SK-N-DZ (cell line): Measurements from ENCODE around the gene CCDC171.
A peak's percentile ranks its signal among the peaks of the same experiment; 100 is the strongest.
"Not testable (repeated sequence)": the region's sequence is repeated elsewhere in the genome, so short reads cannot be mapped to it uniquely, and the experiment has no call there.

Source experiments
- DNase-seq: peaks from one replicate; pipeline ENCODE4 v3.0.0-alpha.2; 2015; ENCODE audit warnings: low spot score

The CCDC171 gene

DNA sequence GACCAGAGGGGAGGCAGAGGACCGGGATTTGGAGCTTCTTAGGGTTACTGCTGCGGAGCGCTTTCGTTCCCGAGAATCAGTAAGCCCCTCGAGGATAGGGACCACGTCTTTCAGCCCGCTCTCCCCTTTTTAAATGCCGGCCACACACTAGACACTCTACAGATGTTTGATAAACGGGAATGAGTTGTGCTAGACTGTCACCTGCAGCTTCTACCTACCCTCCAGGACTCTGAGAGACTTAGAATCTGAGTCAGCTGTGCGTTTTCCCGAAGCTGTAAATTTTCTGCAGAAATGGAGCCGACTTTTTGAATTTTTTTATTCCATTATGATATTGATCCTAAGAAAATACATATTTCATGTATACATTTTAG, 670 bp downstream of the CCDC171 start:
- no peak for DNase-seq

DNA sequence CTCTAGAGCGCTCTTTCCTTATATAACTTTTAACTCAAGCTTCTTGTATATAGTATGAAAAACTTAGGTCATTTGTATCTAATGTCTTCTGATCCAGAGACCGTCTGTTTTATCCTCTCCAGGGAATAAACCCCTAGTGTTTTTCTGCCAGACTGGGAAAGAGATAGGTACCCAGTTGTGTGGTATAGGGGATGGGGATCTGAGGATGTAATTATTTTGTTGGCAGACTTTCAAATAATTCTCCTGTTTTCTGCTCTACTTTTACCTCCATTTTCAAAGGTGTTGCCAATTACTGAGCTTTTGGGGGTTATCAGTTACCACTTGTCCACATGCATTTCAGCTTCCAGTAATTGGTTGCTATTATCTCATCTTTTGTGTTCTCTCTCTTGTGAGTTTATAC, 17.9 kb downstream of the CCDC171 start:
- DNase-seq, result no peak

DNA sequence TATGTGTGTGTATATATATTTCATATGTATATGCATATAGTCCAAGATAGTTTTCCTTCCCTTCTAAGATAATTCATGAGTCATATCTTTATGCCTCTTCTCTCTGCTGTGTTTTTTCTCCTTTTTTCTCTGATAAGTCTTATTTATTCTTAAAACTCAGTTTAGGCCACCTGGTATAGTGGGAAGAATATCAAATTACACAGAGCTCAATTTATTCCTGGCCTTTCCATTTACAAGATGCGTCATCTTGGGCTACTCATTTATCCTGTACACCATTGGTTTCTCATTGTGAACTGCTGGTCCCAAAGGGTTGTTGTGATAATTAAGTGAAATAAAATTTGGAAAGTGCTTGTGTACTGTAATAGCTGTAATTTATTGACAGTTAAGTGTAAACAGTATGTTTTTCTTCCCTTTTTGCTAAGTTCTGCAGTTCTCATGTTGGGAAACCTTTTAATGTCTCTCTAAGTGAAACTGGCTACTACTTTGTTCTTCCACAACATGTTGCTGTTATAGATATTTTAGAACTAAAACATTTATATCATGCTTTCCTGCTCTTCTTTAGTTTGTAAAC, 19.4 kb downstream of the CCDC171 start:
- DNase-seq, result peak; percentile 1

DNA sequence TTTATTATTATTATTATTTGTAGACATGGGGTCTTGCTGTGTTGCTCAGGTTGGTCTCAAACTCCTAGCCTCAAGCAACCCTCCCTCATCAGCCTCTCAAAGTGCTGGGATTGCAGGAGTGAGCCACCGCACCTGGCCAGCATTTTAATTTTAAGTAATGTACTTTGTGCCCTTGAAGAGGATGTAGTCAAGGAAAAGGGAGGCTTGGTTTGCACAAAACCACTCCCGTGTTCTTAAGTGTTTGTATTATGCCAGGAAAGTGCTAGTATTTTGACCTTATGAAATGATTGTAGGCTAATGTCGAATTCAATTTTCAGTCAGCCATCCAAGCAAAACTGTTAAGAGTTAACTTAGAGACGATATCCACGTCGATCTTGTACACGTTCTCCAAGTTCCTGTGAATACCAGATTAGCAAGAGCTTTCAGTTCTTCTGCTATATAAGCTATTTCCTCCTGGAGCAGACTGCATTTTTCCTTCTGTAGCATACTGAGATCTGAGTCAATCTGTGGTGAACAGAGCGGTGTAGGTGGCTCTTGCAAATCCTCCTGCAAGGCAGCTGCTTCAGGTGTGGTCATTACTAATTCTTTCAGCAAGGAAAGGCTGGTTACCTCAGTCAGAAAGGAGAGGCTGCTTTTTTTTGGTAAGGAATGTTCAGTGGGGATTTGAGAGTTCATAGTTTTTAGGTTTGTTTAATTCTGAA, 23.7 kb downstream of the CCDC171 start:
- DNase-seq, result no peak

DNA sequence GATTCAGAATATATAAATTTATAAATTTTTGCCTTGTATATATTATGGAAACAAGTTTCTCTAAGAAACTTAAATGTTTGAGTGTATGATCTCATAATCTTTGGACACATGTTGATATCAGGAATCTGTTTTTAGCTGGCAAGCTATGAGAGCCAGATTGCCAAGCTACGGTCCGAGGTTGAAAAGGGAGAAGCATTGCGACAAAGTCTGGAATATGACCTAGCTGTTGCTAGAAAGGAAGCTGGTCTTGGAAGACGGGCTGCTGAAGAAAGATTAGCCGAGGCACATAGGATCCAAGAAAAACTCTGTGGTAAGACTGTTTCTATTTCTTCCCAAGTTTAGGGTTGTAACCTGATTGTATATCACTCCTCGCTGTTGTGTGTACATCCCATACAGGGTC, 25.9 kb downstream of the CCDC171 start:
- DNase-seq, result no peak

DNA sequence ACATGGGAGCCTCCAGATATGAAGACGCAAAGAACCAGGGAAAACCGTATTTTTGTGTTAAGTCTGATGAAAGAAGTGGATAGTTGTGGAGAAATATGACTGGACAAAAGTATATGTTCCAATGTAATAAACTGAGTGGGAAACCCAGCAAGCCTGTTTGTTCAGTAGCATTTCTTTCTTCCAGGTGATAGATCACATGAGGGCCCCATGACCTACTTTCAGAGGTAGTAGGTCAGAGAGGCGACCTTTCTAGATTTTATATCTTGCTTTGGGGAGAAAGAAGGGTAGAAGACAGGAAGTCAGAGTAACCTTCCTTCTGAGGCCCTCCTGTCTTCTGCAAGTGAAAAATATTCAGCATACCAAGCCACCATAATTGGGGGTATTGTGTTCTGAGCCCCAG, 31.5 kb downstream of the CCDC171 start:
- DNase-seq, result no peak

DNA sequence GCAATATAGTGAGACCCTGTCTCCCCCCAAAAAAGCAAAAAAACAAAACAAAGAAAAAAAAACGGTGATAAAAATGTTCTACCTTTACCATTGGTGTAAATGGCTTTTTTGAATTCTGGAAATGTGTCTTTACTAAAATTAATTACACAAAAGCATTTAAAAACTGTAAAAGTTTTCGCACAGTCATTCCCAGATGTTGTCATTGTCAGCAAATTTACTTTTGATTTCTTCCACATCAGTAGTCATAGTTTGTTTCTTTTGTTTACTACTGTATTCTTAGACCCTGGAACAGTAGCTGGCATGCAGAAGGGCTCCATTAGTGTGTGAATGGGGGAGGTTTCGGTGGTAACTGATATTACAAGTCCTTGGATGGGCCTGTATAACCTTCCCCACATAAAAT, 39.5 kb downstream of the CCDC171 start:
- DNase-seq, result no peak

DNA sequence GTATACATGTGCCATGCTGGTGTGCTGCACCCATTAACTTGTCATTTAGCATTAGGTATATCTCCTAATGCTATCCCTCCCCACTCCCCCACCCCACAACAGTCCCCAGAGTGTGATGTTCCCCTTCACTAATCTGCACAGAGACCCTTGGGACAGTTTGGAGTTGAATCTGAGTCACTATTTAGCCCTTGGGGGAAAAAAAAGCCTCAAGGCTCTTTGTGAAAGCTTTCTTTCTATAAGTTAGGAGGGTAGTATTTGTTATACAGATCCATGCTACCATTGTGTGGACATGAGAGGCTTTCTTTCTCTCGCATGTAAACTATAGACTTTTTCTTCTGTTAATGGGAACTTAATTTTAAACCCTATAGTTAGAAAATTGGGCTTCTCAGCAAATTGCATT, 40.1 kb downstream of the CCDC171 start:
- DNase-seq, result not testable (repeated sequence)

DNA sequence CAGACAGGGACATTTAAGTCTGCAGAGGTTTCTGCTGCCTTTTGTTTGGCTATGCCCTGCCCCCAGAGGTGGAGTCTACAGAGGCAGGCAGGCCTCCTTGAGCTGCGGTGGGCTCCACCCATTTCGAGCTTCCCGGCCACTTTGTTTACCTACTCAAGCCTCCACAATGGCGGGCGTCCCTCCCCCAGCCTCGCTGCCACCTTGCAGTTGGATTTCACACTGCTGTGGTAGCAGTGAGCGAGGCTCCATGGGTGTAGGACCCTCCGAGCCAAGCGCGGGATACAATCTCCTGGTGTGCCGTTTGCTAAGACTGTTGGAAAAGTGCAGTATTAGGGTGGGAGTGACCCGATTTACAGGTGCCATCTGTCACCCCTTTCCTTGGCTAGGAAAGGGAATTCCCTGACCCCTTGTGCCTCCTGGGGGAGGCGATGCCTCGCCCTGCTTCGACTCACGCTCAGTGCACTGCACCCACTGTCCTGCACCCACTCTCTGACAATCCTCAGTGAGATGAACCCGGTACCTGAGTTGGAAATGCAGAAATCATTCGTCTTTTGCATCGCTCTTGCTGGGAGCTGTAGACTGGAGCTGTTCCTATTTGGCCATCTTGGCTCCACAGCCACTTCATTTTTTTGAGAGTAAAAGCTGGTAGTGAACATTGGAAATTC, 48.0 kb downstream of the CCDC171 start:
- DNase-seq, result not testable (repeated sequence)

DNA sequence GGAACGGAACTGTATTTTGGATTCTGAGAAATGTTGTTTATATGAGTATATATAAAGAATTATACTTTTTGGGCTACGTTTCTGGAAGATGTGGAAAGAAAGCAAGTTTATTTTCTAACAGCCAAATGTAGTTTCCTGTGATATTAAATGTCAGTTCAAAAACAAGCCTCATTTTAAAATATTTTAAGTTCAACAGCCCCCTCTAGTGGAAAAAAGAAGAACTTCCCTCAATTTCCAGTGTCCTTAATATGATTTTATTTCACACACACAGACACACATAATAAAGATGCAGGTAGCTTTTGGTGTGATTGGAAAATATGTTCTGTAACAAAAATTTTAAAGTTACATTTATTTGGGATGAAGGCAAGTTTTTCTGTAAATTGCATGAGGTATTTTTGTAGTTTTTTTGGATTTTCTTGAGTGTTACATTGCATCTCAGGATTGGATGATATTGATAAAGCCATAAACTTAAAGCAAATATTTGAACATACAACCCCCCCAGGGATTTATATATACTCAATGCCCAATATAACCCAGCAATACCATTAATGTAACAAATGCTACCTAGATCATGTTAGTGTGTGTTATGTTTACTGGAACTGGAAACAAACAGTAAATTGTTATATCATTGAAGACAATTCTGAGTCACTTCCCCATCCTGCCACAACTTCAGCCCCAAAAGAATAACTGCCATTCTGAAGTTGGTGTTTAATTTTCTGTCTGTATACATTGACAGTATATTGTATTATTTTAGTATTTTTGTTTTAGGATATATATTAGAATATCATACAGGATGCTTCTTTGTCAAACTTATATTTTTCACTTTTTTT, 54.0 kb downstream of the CCDC171 start:
- peak; percentile 22 for DNase-seq

DNA sequence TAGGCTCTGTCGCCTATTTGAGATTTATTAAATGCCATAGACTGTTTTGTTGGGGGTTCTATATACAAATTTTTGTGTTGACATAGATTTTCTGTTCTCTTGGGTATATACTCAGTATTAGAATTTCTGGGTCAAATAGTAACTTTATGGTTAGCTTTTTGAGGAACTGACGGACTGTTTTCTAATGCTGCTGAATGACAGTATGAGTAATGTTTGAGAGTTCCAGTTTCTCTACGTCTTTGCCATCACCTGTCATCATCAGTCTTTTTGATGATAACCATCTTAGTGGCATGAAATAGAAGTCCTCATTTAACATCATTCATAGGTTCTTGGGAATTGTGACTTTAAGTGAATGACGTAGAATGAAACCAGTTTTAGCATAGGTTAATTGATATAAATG, 60.1 kb downstream of the CCDC171 start:
- DNase-seq, result no peak

DNA sequence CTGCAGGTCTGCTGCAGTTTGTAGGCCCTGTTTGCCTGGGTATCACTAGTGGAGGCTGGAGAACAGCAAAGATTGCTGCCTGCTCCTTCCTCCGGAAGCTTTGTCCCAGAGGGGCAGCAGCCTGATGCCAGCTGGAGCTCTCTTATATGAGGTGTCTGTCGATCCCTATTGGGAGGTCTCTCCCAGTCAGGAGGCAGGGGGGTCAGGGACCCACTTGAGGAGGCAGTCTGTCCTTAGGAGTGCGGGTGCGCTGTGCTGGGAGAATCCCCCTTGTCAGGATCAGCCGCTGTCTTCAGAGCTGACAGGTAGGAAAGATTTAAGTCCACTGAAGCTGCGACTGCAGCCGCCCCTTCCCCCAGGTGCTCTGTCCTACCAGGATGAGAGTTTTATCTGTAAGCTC, 64.9 kb downstream of the CCDC171 start:
- DNase-seq, result no peak

DNA sequence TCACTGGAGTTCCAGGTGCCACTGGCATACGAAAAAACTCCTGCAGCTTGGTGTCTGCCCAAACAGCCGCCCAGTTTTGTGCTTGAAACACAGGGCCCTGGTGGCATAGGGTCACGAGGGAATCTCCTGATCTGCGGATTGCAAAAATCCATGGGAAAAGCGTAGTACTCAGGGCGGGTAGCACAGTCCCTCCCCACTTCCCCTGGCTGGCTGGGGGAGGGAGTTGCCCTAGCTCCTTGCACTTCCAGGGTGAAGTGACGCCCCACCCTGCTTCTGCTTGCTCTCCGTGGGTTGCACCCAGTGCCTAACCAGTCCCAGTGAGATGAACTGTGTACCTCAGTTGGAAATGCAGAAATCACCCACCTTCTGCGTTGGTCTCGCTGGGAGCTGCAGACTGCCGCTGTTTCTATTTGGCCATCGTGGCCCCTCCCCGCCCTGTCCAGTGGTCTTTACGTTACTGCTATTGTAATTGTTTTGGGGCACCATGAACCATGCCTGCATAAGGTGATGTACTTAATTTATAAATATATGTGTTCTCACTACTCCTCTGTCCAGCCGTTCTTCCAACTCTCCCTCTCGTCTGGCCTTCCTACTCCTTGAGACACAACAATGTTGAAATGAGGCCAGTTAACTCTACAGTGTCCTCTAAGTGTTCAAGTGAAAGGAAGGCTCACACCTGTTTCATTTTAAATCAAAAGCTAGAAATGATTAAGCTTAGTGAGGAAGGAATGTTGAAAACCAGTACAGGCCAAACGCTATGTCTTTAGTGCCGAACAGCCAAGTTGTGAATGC, 65.9 kb downstream of the CCDC171 start:
- no peak for DNase-seq

DNA sequence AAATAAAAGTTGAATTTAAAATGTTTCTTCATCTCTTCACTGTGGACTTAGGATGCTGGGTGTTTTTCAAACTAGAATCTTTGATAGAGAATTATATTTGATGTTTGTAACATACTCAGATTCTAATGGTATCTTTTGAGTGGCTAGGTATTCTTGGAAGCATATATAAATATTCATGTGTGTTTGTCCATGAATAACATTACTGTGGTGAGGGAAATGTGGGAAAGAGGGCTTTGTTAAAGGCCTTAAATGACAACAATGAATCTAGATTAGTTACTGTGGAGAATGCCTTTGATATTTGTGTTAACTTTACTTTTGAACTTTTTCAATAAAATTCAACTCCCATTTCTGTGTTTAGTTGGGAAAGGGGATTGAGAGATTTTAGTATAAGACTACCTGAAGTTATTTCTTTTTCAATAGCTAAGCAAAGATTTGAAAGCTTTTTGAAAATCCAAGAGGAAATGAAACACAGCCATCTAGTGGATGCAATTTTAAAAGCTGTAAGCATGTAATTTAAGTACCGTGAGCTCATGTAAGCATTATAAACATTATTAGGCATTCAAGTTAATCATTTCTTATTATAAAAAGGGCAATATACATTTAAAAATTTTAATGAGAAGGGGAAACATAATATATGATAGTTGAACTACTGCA, 69.6 kb downstream of the CCDC171 start:
- DNase-seq, result no peak

DNA sequence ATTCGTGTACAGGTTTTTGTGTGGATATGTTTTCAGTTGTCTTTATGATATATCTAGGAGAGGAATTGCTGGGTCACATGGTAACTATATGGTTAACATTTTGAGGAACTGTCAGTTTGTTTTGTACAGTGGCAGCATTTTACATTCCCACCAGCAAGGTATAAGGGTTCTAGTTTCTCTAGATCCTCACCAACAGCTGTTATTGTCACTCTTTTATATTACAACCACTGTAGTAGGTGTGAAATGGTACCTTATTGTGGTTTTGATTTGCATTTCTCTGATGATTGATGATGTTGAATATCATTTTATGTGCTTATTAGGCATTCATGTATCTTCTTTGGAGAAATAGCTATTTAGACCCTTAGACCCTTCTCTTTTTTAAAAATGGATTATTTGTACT, 82.9 kb downstream of the CCDC171 start:
- DNase-seq, result no peak

DNA sequence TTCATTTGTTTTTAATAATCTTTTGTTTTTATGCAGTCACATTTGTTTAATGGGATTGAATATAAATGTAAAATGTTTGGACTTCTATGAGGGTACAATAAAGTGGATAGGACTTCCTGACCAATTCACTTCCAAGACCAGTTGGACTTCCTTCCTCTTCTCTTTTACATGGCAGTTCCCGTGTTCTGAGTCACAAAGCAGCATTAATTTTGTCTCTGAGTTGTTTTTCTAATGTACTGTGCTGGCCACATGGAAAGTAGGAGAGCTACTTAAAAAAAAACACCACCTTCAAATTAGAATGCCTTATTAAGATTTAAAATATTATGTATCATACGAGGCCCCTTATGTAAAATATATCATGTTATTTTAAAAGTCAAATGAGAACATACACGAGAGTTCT, 87.3 kb downstream of the CCDC171 start:
- no peak for DNase-seq

DNA sequence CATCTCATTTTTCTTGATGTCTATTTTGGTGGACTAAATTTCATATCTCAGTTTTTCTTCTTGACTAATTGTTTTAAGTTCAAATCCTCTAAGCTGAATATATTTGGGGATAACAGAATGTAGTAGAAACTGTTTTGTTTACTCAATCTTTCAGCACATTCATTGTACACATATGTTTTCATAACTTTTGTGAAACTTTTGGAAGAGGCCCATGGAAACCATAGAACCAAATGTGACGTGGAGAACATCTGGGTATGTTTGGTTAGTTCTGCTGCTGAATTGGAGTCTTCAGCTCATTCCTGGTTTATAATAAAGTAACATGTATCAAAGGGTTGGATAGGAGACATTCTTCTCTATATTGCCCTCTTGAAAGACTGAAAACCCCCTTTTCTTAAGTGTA, 88.4 kb downstream of the CCDC171 start:
- no peak for DNase-seq

DNA sequence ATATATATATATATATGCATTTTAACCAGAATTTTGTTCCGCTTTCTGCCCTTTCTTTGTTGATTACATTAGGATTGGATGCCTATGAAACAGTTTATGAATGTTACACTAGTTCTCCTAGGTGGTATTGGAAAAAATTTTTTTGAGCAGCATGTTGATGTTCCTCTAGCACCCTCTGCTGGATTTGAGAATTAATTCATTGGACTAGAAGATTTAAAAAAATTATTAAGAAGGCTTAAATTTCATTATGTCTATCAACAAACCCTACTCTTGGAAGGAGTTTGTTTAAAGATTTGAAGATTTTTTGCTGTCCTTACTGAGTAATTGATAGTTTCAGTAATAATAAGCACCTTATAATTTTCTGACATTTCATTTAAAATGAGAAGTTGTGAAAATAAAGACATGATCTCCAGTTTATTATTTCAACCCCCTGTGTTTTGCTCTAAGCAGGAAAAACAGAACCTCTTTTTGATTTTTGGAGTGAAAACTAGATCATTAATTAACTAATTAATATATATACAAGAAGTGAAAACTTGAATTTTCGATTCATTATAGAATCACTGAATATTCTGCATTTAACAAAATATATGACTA, 89.6 kb downstream of the CCDC171 start:
- peak; percentile 11 for DNase-seq

DNA sequence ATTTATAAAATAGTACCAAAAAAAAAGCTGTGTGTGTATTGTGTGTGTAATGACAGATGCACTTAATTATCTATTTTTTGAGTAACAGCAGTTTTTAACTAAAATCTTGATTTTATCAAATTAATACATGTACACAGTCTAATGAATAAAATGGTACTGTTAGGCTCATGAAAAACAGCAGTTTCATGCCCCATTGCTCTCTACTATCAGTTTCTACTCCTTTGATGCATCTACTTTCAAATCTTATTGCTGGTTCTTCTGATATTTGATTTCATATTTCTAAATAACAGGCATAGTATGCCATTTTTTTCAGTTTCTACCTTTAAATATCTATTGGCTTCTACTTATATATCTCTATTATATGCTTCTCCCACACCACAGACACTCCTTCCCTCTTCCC, 117.4 kb downstream of the CCDC171 start:
- DNase-seq, result no peak

DNA sequence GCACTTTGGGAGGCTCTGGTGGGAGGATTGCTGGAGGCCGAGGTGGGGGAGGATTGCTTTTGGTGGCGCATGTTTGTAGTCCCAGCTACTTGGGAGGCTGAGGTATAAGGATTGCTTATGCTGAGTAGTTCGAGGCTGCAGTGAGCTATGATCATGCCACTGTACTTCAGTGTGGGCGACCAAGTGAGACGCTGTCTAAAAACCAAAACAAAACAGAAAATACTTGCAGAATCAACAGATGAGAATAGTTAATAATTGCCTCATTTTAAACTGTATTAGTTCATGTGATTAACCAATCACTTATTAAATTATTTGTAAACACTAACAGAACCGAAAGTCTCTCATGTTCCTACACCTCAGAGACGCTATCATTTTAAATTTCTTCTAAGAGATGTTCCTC, 118.1 kb downstream of the CCDC171 start:
- no peak for DNase-seq

DNA sequence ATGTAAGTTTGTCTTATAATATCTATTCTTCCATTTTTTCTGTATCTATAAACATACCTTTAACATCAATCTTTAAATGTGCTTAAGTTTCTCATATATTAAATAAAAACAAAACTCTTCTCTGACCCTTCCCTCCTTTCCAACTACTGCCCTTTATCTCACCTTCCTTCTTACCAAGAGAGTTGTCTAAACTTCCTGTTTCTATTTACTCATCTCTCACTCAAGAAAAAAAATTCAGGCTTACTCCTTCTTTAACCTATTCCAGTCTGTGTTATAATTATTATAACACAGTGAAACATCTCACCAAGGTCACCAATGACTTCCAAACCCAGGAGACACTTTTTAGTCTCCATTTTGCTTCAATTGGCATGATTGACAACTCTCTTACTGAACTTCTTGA, 140.9 kb downstream of the CCDC171 start:
- no peak for DNase-seq
